Measurements from ENCODE around the gene ALLC. TPM values are rescaled to one million over a fixed set of nuclear protein-coding genes. Genes with fewer than 3 reads are reported as not detected.

Gene ALLC
- total and polyA plus RNA-seq, 9 of the 15 experiments (the other 6 are each of a cell fraction or from before 2014, with no cell fraction given): not detected

GRCh38 chr2:3692375-3692774, 34.4 kb downstream of the ALLC start (continued):
- no peak for TF ChIP-seq CHD7 (IDR thresholded peaks at IDR 0.05; ENCODE audit: low read depth, low read length)
- TF ChIP-seq ESRRA (IDR thresholded peaks at IDR 0.05; ENCODE audit: borderline replicate concordance, low read depth): no peak
- no peak for TF ChIP-seq NR2C2 (CRISPR knock-in tag; IDR thresholded peaks at IDR 0.05)
- TF ChIP-seq NR2C2 (tag; IDR thresholded peaks at IDR 0.05): no peak
- no peak for TF ChIP-seq RERE (CRISPR knock-in tag; IDR thresholded peaks at IDR 0.05; ENCODE audit: borderline replicate concordance)
- no peak for TF ChIP-seq DLX4 (CRISPR knock-in tag; IDR thresholded peaks at IDR 0.05)
- TF ChIP-seq CREB3L1 (IDR thresholded peaks at IDR 0.05; ENCODE audit: borderline replicate concordance, low read depth): no peak

All from K562 (cell line).